GM12892 (cell line): ENCODE measurements around the gene PDZRN3.

Experiments used
- POLR2A ChIP-seq: IDR thresholded peaks from 2 replicates; pipeline ENCODE4 v1.6.1; 2011; ENCODE audit warnings: low read depth, low read length, control low read depth
- POLR2AphosphoS5 ChIP-seq: IDR thresholded peaks from 2 replicates; pipeline ENCODE4 v1.6.1; 2011; ENCODE audit warnings: low read depth, low read length, control low read depth

GRCh38 chr3:73499787-73500186 is 125.0 kb downstream of the PDZRN3 start:
- TF ChIP-seq POLR2AphosphoS5 (no peak), POLR2A (no peak)
